ENCODE measurements around the gene GALNT17.

- TF ChIP-seq POLR2AphosphoS5 (IDR thresholded peaks at IDR 0.05) (no peak), CTCF (IDR thresholded peaks at IDR 0.05) (no peak)
Measured at GRCh38 chr7:71694665-71695064, 562.7 kb downstream of the GALNT17 start.

Data from breast epithelium (tissue), 3 donors.